Neural cell (in vitro differentiated cells): Measurements from ENCODE around the gene PEG3. TPM values are rescaled to one million over a fixed set of nuclear protein-coding genes. Genes with fewer than 3 reads are reported as not detected.

Source experiments
- H2AFZ ChIP-seq: fragments of 200-600, 300-800 bp; sonication (generic), shearing (Covaris generic); 2 replicates; pipeline ENCODE4 v1.6.0; 2014; ENCODE audit warnings: low read depth, mild to moderate bottlenecking, antibody characterized with exemption, low read length, moderate library complexity
- H3F3A ChIP-seq: fragments of 200-600 bp; shearing (Covaris generic); 2 replicates; pipeline ENCODE4 v1.6.1; 2016; ENCODE audit warnings: mild to moderate bottlenecking, moderate library complexity, mixed read lengths, antibody characterized with exemption, low read length; ENCODE audit not compliant: insufficient read depth, poor library complexity, severe bottlenecking
- H3K27ac ChIP-seq: fragments of 200-600, 300-800 bp; sonication (generic), shearing (Covaris generic); 2 replicates; pipeline ENCODE4 v1.5.1; 2014; ENCODE audit warnings: mild to moderate bottlenecking, low read length, moderate library complexity
- H3K27me3 ChIP-seq: fragments of 300-800, 200-600 bp; sonication (generic), shearing (Covaris generic); 2 replicates; pipeline ENCODE4 v1.6.0; 2014; ENCODE audit warnings: mild to moderate bottlenecking, low read depth, low read length, moderate library complexity; ENCODE audit not compliant: insufficient read depth
- H3K36me3 ChIP-seq: fragments of 300-800, 200-600 bp; sonication (generic), shearing (Covaris generic); 2 replicates; pipeline ENCODE4 v1.5.1; 2014; ENCODE audit warnings: mild to moderate bottlenecking, antibody characterized with exemption, low read length, moderate library complexity; ENCODE audit not compliant: insufficient read depth
- H3K4me2 ChIP-seq: fragments of 300-800, 200-600 bp; sonication (generic), shearing (Covaris generic); 2 replicates; pipeline ENCODE4 v1.6.0; 2014; ENCODE audit warnings: mild to moderate bottlenecking, low read length
- H3K4me3 ChIP-seq: fragments of 300-800, 200-600 bp; sonication (generic), shearing (Covaris generic); 2 replicates; pipeline ENCODE4 v1.5.1; 2014; ENCODE audit warnings: mild to moderate bottlenecking, low read length, moderate library complexity
- H3K79me2 ChIP-seq: fragments of 200-600 bp; shearing (Covaris generic); replicated peaks from 2 replicates; pipeline ENCODE4 v1.6.0; 2014; ENCODE audit warnings: mild to moderate bottlenecking, low read length, moderate library complexity; ENCODE audit not compliant: insufficient read depth
- H3K9ac ChIP-seq: fragments of 300-800, 200-600 bp; sonication (generic), shearing (Covaris generic); 2 replicates; pipeline ENCODE4 v1.6.1; 2016; ENCODE audit warnings: mild to moderate bottlenecking, low read length, mixed read lengths
- H3K9me2 ChIP-seq: fragments of 200-600 bp; shearing (Covaris generic); 2 replicates; pipeline ENCODE4 v1.6.1; 2016; ENCODE audit warnings: mild to moderate bottlenecking, low read length, mixed read lengths; ENCODE audit not compliant: insufficient read depth
- H3K9me3 ChIP-seq: fragments of 200-600, 300-800 bp; sonication (generic), shearing (Covaris generic); 2 replicates; pipeline ENCODE4 v1.6.1; 2016; ENCODE audit warnings: mild to moderate bottlenecking, mixed run types, low read length, moderate library complexity, mixed read lengths
- H4K20me1 ChIP-seq: fragments of 200-600 bp; shearing (Covaris generic); 2 replicates; pipeline ENCODE4 v1.6.1; 2016; ENCODE audit warnings: mild to moderate bottlenecking, mixed run types; ENCODE audit not compliant: insufficient read depth
- CTCF ChIP-seq: fragments of 450-650 bp; IDR thresholded peaks from 2 replicates; pipeline ENCODE4 v1.5.1; 2014; ENCODE audit warnings: antibody characterized with exemption, mild to moderate bottlenecking, moderate library complexity; ENCODE audit not compliant: poor library complexity, severe bottlenecking
- EP300 ChIP-seq: fragments of 450-650 bp; conservative IDR thresholded peaks from 2 replicates; pipeline ENCODE4 v1.6.1; 2014; ENCODE audit warnings: antibody characterized with exemption, mild to moderate bottlenecking, moderate library complexity; ENCODE audit not compliant: poor library complexity, severe bottlenecking
- EZH2 ChIP-seq: fragments of 200-600, 300-800 bp; shearing (Covaris generic), sonication (generic); IDR thresholded peaks from 2 replicates; pipeline ENCODE4 v1.6.1; 2014; ENCODE audit warnings: antibody characterized with exemption, low read length, borderline replicate concordance, mild to moderate bottlenecking; ENCODE audit not compliant: insufficient read depth, poor library complexity, severe bottlenecking
- MXI1 ChIP-seq: fragments of 450-650 bp; conservative IDR thresholded peaks from 2 replicates; pipeline ENCODE4 v1.6.1; 2014; ENCODE audit warnings: antibody characterized with exemption, mild to moderate bottlenecking; ENCODE audit not compliant: poor library complexity, severe bottlenecking
- POLR2AphosphoS5 ChIP-seq: IDR thresholded peaks from 2 replicates; pipeline ENCODE4 v1.6.1; 2012
- RAD21 ChIP-seq: fragments of 450-650 bp; conservative IDR thresholded peaks from 2 replicates; pipeline ENCODE4 v1.6.1; 2014; ENCODE audit warnings: antibody characterized with exemption, mild to moderate bottlenecking, moderate library complexity
- SMC3 ChIP-seq: fragments of 450-650 bp; conservative IDR thresholded peaks from 2 replicates; pipeline ENCODE4 v1.6.1; 2014; ENCODE audit warnings: antibody characterized with exemption, mild to moderate bottlenecking, moderate library complexity; ENCODE audit not compliant: poor library complexity
- TAF1 ChIP-seq: IDR thresholded peaks from 2 replicates; pipeline ENCODE4 v1.6.1; 2012; ENCODE audit warnings: low read depth
- polyA plus RNA-seq: library from polyadenylated mRNA; depleted of rRNA; stranded (reverse); fragments of >200 nt; gene quantifications from 2 replicates; pipeline ENCODE4 v1.2.3, GENCODE V29; 2014
- TF ChIP-seq, protein P1 (sequence below): IDR thresholded peaks from 2 replicates; pipeline ENCODE4 v1.6.1; 2012; ENCODE audit warnings: borderline replicate concordance

Gene PEG3
- polyA plus RNA-seq, 1 donor from 2014 or later, result 0.06 TPM

DNA sequence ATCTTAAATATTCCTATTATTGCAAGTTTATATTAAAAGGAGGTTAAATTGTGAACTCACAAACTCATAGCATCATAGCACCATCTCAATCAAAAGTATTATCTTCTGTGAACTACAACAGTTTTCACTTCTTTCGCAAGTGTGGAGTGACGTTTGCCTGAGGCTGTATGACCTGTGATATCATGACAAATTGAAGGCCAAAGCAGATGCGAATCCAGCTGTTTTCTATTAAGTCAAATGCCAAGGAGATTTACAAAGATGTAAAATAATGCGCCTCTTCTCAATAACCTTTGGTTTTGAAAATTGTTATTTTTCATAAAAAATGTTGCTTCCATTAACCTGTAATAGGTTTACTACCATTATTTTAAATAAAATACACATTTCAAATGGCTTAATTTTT, 7.6 kb upstream of the PEG3 start:
- H3F3A ChIP-seq, result no peaks in the 10 kb centered on the region
- no peak overlapping the region for H3K27ac ChIP-seq
- H4K20me1 ChIP-seq, result no peaks in the 10 kb centered on the region
- no peaks in the 10 kb centered on the region for H3K27me3 ChIP-seq
- no peaks in the 10 kb centered on the region for H3K79me2 ChIP-seq
- no peak overlapping the region for H3K9ac ChIP-seq
- H3K4me2 ChIP-seq, result no peak overlapping the region
- TF ChIP-seq CTCF (no peak), RAD21 (no peak), EZH2 (no peak), EP300 (no peak), MXI1 (no peak), POLR2AphosphoS5 (no peak), SMC3 (no peak), TAF1 (no peak)
- TF ChIP-seq, protein P1, sequence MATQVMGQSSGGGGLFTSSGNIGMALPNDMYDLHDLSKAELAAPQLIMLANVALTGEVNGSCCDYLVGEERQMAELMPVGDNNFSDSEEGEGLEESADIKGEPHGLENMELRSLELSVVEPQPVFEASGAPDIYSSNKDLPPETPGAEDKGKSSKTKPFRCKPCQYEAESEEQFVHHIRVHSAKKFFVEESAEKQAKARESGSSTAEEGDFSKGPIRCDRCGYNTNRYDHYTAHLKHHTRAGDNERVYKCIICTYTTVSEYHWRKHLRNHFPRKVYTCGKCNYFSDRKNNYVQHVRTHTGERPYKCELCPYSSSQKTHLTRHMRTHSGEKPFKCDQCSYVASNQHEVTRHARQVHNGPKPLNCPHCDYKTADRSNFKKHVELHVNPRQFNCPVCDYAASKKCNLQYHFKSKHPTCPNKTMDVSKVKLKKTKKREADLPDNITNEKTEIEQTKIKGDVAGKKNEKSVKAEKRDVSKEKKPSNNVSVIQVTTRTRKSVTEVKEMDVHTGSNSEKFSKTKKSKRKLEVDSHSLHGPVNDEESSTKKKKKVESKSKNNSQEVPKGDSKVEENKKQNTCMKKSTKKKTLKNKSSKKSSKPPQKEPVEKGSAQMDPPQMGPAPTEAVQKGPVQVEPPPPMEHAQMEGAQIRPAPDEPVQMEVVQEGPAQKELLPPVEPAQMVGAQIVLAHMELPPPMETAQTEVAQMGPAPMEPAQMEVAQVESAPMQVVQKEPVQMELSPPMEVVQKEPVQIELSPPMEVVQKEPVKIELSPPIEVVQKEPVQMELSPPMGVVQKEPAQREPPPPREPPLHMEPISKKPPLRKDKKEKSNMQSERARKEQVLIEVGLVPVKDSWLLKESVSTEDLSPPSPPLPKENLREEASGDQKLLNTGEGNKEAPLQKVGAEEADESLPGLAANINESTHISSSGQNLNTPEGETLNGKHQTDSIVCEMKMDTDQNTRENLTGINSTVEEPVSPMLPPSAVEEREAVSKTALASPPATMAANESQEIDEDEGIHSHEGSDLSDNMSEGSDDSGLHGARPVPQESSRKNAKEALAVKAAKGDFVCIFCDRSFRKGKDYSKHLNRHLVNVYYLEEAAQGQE, result no peak
- no peaks in the 10 kb centered on the region for H3K9me2 ChIP-seq
- H3K4me3 ChIP-seq, result no peak overlapping the region
- H3K9me3 ChIP-seq, result peaks cover 6% of the 10 kb centered on the region
- no peaks in the 10 kb centered on the region for H3K36me3 ChIP-seq
- H2AFZ ChIP-seq, result no peak overlapping the region

- H3K4me3 ChIP-seq, result no peak overlapping the region
- no peak for TF ChIP-seq POLR2AphosphoS5
- TF ChIP-seq, protein P1, result no peak
- no peak for TF ChIP-seq EP300
- TF ChIP-seq EZH2, result no peak
- TF ChIP-seq SMC3, result no peak
- no peak for TF ChIP-seq RAD21
- no peak for TF ChIP-seq TAF1
- TF ChIP-seq MXI1, result no peak
- no peaks in the 10 kb centered on the region for H4K20me1 ChIP-seq
- no peak overlapping the region for H3K9ac ChIP-seq
- H3K27ac ChIP-seq, result no peak overlapping the region
- no peak overlapping the region for H3K4me2 ChIP-seq
- H3F3A ChIP-seq, result no peaks in the 10 kb centered on the region
- no peaks in the 10 kb centered on the region for H3K27me3 ChIP-seq
- H3K9me2 ChIP-seq, result no peaks in the 10 kb centered on the region
- no peak overlapping the region for H2AFZ ChIP-seq
- no peaks in the 10 kb centered on the region for H3K36me3 ChIP-seq
- H3K79me2 ChIP-seq, result no peaks in the 10 kb centered on the region
- peaks cover 23% of the 10 kb centered on the region for H3K9me3 ChIP-seq
Measured at GRCh38 chr19:56842412-56842811, 1.9 kb upstream of the PEG3 start.
